Hindlimb muscle (tissue), 1 donor: ENCODE measurements around the gene PPP1R9B. TPM values are rescaled to one million over a fixed set of nuclear protein-coding genes. Genes with fewer than 3 reads are reported as not detected.

Source experiments
- DNase-seq: peaks from one replicate; pipeline ENCODE4 v3.0.0-alpha.2; 2013
- polyA plus RNA-seq: library from polyadenylated mRNA; unstranded; fragments of 120-200 nt; gene quantifications from one replicate; pipeline ENCODE4 v1.2.1, GENCODE V29; 2013; ENCODE audit not compliant: insufficient read length

The PPP1R9B gene
- polyA plus RNA-seq, 1 donor, result 41.1 TPM

- DNase-seq, result no peak
These were observed 44.7 kb downstream of the PPP1R9B start for GRCh38 chr17:50105811-50106210.

- DNase-seq, result no peak
These were observed 46.5 kb downstream of the PPP1R9B start for GRCh38 chr17:50103941-50104340.

- no peak for DNase-seq
These were observed 47.2 kb downstream of the PPP1R9B start for GRCh38 chr17:50103252-50103651.

GRCh38 chr17:50102164-50102991 lies 48.1 kb downstream of the PPP1R9B start:
- no peak for DNase-seq

GRCh38 chr17:50101346-50102163 lies 48.9 kb downstream of the PPP1R9B start:
- DNase-seq, result no peak

- DNase-seq, result no peak
These were observed 49.5 kb downstream of the PPP1R9B start for GRCh38 chr17:50100921-50101345.

GRCh38 chr17:50100480-50100883 lies 50.0 kb downstream of the PPP1R9B start:
- DNase-seq, result no peak

GRCh38 chr17:50099003-50099402 lies 51.5 kb downstream of the PPP1R9B start:
- DNase-seq, result no peak

- DNase-seq, result no peak
These were observed 51.9 kb downstream of the PPP1R9B start for GRCh38 chr17:50098583-50098982.

- DNase-seq, result no peak
These were observed 52.6 kb downstream of the PPP1R9B start for GRCh38 chr17:50097926-50098325.

- no peak for DNase-seq
These were observed 53.0 kb downstream of the PPP1R9B start for GRCh38 chr17:50097455-50097854.

GRCh38 chr17:50096758-50097157 lies 53.7 kb downstream of the PPP1R9B start:
- no peak for DNase-seq

- no peak for DNase-seq
These were observed 54.4 kb downstream of the PPP1R9B start for GRCh38 chr17:50096092-50096491.

GRCh38 chr17:50095626-50096037 lies 54.8 kb downstream of the PPP1R9B start:
- no peak for DNase-seq

GRCh38 chr17:50094753-50095619 lies 55.5 kb downstream of the PPP1R9B start, which contains the start of gene PDK2:
TSS of gene PDK2 (plus strand) at chr17:50095351. CDS start at chr17:50095436, 85 bp downstream.
- DNase-seq, result peak; percentile 98

- peak; percentile 92 for DNase-seq
These were observed 56.2 kb downstream of the PPP1R9B start for GRCh38 chr17:50094243-50094752.

GRCh38 chr17:50093807-50094206 lies 56.7 kb downstream of the PPP1R9B start:
- DNase-seq, result no peak

- DNase-seq, result no peak
These were observed 57.2 kb downstream of the PPP1R9B start for GRCh38 chr17:50093246-50093645.

GRCh38 chr17:50091918-50092285 lies 58.6 kb downstream of the PPP1R9B start:
- DNase-seq, result no peak

GRCh38 chr17:50090971-50091917 lies 59.2 kb downstream of the PPP1R9B start:
- no peak for DNase-seq

- no peak for DNase-seq
These were observed 60.4 kb downstream of the PPP1R9B start for GRCh38 chr17:50090071-50090470.
